Skeletal muscle satellite cell (primary cell): Measurements from ENCODE around the gene CLDN12. TPM values are rescaled to one million over a fixed set of nuclear protein-coding genes. Genes with fewer than 3 reads are reported as not detected.

Source experiments
- H3K27me3 ChIP-seq: 2 replicates; pipeline ENCODE4 v1.7.0; 2013; ENCODE audit warnings: low read length; ENCODE audit not compliant: control insufficient read depth, insufficient read depth
- H3K36me3 ChIP-seq: 2 replicates; pipeline ENCODE4 v1.7.0; 2013; ENCODE audit warnings: mild to moderate bottlenecking, control low read depth, low read length; ENCODE audit not compliant: insufficient read depth
- H3K4me1 ChIP-seq: 2 replicates; pipeline ENCODE4 v1.7.0; 2013; ENCODE audit warnings: low read length; ENCODE audit not compliant: control insufficient read depth, insufficient read depth
- H3K4me2 ChIP-seq: 2 replicates; pipeline ENCODE4 v1.7.0; 2013; ENCODE audit warnings: mild to moderate bottlenecking, low read length
- H3K4me3 ChIP-seq: 2 replicates; pipeline ENCODE4 v1.7.0; 2013; ENCODE audit warnings: low read length
- H3K9ac ChIP-seq: 2 replicates; pipeline ENCODE4 v1.7.0; 2013; ENCODE audit warnings: mild to moderate bottlenecking, low read depth, low read length, moderate library complexity
- H3K9me3 ChIP-seq: replicated peaks from 2 replicates; pipeline ENCODE4 v1.7.0; 2013; ENCODE audit warnings: mild to moderate bottlenecking, control low read depth, low read length
- total RNA-seq: library from RNA; depleted of rRNA; stranded (reverse); fragments of >200 nt; gene quantifications from 2 replicates; pipeline ENCODE4 v1.2.3, GENCODE V29; 2012; rRNA removed

CLDN12 gene
- 37.6 and 46.1 TPM in 2 replicates for total RNA-seq

DNA sequence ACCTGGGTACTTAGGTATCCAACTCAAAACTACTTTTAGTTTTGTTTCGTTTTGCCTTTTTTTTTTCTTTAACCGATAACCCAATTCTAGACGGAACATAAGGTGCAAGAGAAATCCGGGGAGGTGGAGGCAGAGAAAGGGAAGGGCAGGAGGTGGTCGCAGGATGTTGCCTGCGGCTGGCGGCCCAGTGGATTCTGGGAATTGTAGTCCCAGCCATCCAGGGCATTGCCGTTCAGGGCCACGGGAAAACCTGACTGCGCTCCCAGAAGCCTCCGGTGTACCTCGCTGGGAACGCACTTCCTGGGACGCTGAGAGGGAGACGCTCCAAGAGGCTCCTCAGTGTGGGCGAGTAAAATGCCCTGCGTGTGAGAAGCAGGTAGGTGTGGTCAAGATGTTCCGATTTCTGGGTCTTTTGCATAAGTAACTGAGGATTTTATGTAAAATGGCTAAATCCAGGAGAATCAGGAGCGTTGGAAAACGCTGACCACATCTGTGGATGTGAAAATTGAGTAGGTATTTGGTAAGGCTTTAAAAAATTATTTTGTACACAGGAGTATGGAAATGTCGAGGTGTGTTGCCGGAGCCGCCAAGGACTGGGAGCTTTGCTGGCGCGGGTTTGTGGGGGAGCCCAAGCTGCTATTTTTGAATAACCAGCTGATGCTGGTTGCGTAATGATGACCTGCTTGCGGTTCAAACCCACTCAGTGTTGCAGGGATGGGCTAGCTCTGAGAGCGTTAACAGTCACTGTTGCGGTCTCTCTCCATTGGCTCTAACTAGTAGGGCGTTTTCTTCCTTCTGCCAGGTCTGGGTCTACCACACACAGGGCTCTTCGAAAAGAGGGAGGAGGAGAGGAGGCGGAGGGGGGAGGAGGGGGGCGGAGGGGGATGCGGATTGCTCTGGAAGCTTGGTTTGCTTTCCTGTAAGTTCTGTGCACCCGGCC lies at the start of gene CLDN12:
Gene CLDN12 (plus strand): TSS at position 288 of the 940 bp plus-strand sequence. CDS start 9,216 bp downstream, outside the sequence.
- Histone ChIP-seq H3K9me3 (no peaks in the 10 kb centered on the region), H3K36me3 (peaks cover 27% of the 10 kb centered on the region), H3K27me3 (no peaks in the 10 kb centered on the region), H3K4me1 (peaks cover 20% of the 10 kb centered on the region), H3K4me2 (peak within 1 kb of the TSS; percentile 94), H3K4me3 (peak within 1 kb of the TSS; percentile 87), H3K9ac (peak within 1 kb of the TSS; percentile 96)

- Histone ChIP-seq H3K4me1 (peaks cover 47% of the 10 kb centered on the region), H3K27me3 (no peaks in the 10 kb centered on the region), H3K4me2 (peak overlapping the region; percentile 66), H3K36me3 (peaks cover 35% of the 10 kb centered on the region), H3K9ac (peak overlapping the region; percentile 74), H3K9me3 (peaks cover 5% of the 10 kb centered on the region), H3K4me3 (peak overlapping the region; percentile 33)
These were observed 19.8 kb upstream of the CLDN12 start for GRCh38 chr7:90383422-90383821.

GRCh38 chr7:90383861-90384260 lies 19.4 kb upstream of the CLDN12 start:
- Histone ChIP-seq H3K4me1 (peaks cover 47% of the 10 kb centered on the region), H3K4me2 (peak overlapping the region; percentile 66), H3K4me3 (peak overlapping the region; percentile 15), H3K9ac (peak overlapping the region; percentile 74), H3K9me3 (peaks cover 5% of the 10 kb centered on the region), H3K27me3 (no peaks in the 10 kb centered on the region), H3K36me3 (peaks cover 31% of the 10 kb centered on the region)

- H3K9me3 ChIP-seq = peaks cover 5% of the 10 kb centered on the region
- peak overlapping the region; percentile 66 for H3K4me2 ChIP-seq
- peak overlapping the region; percentile 74 for H3K9ac ChIP-seq
- H3K36me3 ChIP-seq = peaks cover 25% of the 10 kb centered on the region
- H3K4me1 ChIP-seq = peaks cover 47% of the 10 kb centered on the region
- no peaks in the 10 kb centered on the region for H3K27me3 ChIP-seq
- peak overlapping the region; percentile 15 for H3K4me3 ChIP-seq
These were observed 18.8 kb upstream of the CLDN12 start for GRCh38 chr7:90384433-90384832.

DNA sequence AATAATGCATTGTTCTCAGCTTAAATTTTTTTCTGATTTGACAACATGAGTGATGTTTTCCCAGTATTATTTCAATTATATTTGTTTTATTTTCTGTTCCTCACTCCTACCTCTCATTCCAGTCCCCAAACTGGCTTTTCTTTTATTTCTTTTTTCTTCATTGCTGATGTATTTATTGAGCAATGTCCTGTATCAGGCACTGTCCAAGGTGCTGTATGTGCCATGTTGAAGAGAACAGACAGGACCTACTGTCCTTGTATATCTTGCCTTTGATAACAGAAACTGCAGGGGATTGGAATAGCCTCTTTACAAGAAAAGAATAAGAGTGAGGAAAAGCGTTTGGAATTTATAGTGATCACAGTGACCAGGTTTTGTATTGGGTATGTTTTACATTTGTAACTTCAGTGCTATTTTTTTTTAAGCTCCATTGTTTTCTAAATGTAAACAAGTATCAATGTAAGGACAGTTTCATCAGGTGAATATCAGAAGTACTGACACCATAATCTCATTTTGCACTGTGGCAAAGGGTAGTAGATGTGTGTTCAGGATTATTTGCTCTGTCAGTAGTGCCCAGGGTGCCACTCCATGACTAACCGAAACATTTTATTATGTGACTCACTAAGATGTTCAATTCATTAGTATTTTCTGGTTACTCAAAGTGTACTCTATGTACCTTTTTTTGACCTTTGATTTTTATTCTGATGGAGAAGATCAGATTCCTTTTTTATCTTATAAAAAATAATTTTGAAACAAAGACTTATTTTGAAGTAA lies 15.6 kb upstream of the CLDN12 start:
- H3K4me3 ChIP-seq = no peak overlapping the region
- peaks cover 38% of the 10 kb centered on the region for H3K4me1 ChIP-seq
- H3K4me2 ChIP-seq = peak overlapping the region; percentile 19
- no peak overlapping the region for H3K9ac ChIP-seq
- H3K36me3 ChIP-seq = peaks cover 10% of the 10 kb centered on the region
- H3K27me3 ChIP-seq = no peaks in the 10 kb centered on the region
- no peaks in the 10 kb centered on the region for H3K9me3 ChIP-seq

- no peaks in the 10 kb centered on the region for H3K27me3 ChIP-seq
- peaks cover 12% of the 10 kb centered on the region for H3K4me1 ChIP-seq
- peaks cover 9% of the 10 kb centered on the region for H3K36me3 ChIP-seq
- H3K4me3 ChIP-seq = no peak overlapping the region
- H3K9ac ChIP-seq = no peak overlapping the region
- no peak overlapping the region for H3K4me2 ChIP-seq
- no peaks in the 10 kb centered on the region for H3K9me3 ChIP-seq
These were observed 12.3 kb upstream of the CLDN12 start for GRCh38 chr7:90390926-90391325.

GRCh38 chr7:90391488-90391887 lies 11.8 kb upstream of the CLDN12 start:
- H3K9me3 ChIP-seq = no peaks in the 10 kb centered on the region
- no peaks in the 10 kb centered on the region for H3K27me3 ChIP-seq
- peaks cover 3% of the 10 kb centered on the region for H3K36me3 ChIP-seq
- no peak overlapping the region for H3K4me3 ChIP-seq
- H3K4me2 ChIP-seq = no peak overlapping the region
- H3K4me1 ChIP-seq = peaks cover 12% of the 10 kb centered on the region
- no peak overlapping the region for H3K9ac ChIP-seq

GRCh38 chr7:90396420-90396819 lies 6.8 kb upstream of the CLDN12 start:
- H3K4me1 ChIP-seq = no peaks in the 10 kb centered on the region
- H3K9ac ChIP-seq = no peak overlapping the region
- H3K27me3 ChIP-seq = no peaks in the 10 kb centered on the region
- no peak overlapping the region for H3K4me3 ChIP-seq
- H3K36me3 ChIP-seq = peaks cover 3% of the 10 kb centered on the region
- no peak overlapping the region for H3K4me2 ChIP-seq
- no peaks in the 10 kb centered on the region for H3K9me3 ChIP-seq

GRCh38 chr7:90401989-90402388 lies 1.3 kb upstream of the CLDN12 start:
- Histone ChIP-seq H3K4me3 (no peak overlapping the region), H3K36me3 (peaks cover 17% of the 10 kb centered on the region), H3K4me1 (peaks cover 20% of the 10 kb centered on the region), H3K9me3 (no peaks in the 10 kb centered on the region), H3K9ac (no peak overlapping the region), H3K27me3 (no peaks in the 10 kb centered on the region), H3K4me2 (no peak overlapping the region)

GRCh38 chr7:90402785-90403173 lies 482 bp upstream of the CLDN12 start:
- peak overlapping the region; percentile 96 for H3K9ac ChIP-seq

DNA sequence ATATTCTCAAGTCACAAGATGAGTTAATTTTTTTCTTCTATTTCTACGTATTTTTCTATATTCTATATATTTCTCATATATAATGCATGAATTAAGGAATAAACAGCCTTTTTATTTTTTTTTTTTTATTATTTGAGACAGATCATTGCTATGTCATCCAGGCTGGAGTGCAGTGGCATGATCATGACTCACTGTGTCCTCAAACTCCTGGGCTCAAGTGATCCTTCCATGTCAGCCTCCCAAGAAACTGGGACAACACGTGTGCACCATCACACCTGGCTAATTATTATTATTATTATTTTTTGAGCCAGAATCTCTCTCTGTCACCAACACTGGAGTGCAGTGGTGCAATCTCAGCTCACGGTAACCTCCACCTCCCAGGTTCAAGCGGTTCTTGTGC lies 1.5 kb downstream of the CLDN12 start:
- peak overlapping the region; percentile 68 for H3K9ac ChIP-seq

More at GRCh38 chr7:90402785-90403173, 482 bp upstream of the CLDN12 start:
- peaks cover 25% of the 10 kb centered on the region for H3K36me3 ChIP-seq
- H3K4me3 ChIP-seq = peak overlapping the region; percentile 87
- no peaks in the 10 kb centered on the region for H3K9me3 ChIP-seq
- H3K4me1 ChIP-seq = peaks cover 20% of the 10 kb centered on the region
- H3K27me3 ChIP-seq = no peaks in the 10 kb centered on the region
- H3K4me2 ChIP-seq = peak overlapping the region; percentile 94

More for the DNA sequence above, 1.5 kb downstream of the CLDN12 start:
- Histone ChIP-seq H3K36me3 (peaks cover 32% of the 10 kb centered on the region), H3K27me3 (no peaks in the 10 kb centered on the region), H3K4me2 (peak overlapping the region; percentile 94), H3K9me3 (no peaks in the 10 kb centered on the region), H3K4me1 (peaks cover 20% of the 10 kb centered on the region), H3K4me3 (peak overlapping the region; percentile 87)
